ENCODE data around the gene CEP68.

CEP68 gene

DNA sequence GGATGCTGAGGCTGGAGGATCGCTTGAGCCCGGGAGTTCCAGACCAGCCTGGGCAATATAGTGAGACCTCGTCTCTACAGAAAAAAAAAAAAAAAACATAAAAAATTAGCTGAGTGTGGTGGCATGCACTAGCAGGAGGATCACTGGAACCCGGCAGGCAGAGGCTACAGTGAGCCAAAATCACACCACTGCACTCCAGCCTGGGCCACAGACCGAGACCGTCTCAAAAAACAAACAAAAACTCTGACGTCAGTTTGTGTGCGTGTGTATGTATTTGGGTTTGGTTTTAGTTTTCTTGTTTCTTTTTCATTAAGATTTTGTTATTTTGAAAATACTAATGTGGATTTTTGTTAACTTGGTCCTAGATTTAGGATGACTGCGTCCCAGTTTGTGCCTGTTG, 19.0 kb downstream of the CEP68 start:
- no peak overlapping the region for H3K4me2 ChIP-seq (ENCODE audit: low read depth, low read length, poor library complexity, severe bottlenecking)
- H3K27me3 ChIP-seq (ENCODE audit: low read length): no peaks in the 10 kb centered on the region
- no peak overlapping the region for H2AFZ ChIP-seq (ENCODE audit: low read depth, low read length, severe bottlenecking)
- H3K79me2 ChIP-seq (ENCODE audit: insufficient read depth, low read length): no peaks in the 10 kb centered on the region
- TF ChIP-seq, protein P1, sequence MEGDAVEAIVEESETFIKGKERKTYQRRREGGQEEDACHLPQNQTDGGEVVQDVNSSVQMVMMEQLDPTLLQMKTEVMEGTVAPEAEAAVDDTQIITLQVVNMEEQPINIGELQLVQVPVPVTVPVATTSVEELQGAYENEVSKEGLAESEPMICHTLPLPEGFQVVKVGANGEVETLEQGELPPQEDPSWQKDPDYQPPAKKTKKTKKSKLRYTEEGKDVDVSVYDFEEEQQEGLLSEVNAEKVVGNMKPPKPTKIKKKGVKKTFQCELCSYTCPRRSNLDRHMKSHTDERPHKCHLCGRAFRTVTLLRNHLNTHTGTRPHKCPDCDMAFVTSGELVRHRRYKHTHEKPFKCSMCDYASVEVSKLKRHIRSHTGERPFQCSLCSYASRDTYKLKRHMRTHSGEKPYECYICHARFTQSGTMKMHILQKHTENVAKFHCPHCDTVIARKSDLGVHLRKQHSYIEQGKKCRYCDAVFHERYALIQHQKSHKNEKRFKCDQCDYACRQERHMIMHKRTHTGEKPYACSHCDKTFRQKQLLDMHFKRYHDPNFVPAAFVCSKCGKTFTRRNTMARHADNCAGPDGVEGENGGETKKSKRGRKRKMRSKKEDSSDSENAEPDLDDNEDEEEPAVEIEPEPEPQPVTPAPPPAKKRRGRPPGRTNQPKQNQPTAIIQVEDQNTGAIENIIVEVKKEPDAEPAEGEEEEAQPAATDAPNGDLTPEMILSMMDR (IDR thresholded peaks at IDR 0.05; ENCODE audit: insufficient read depth, low read length, poor library complexity, severe bottlenecking): no peak
- TF ChIP-seq EZH2phosphoT487 (conservative IDR thresholded peaks at IDR 0.05; ENCODE audit: low read length): no peak
- H4K20me1 ChIP-seq (ENCODE audit: low read depth, low read length): no peaks in the 10 kb centered on the region
- H3K27ac ChIP-seq (ENCODE audit: low read depth, low read length): no peak overlapping the region
- H3K9ac ChIP-seq (ENCODE audit: low read length): no peak overlapping the region
- H3F3A ChIP-seq (ENCODE audit: insufficient read depth): peaks cover 4% of the 10 kb centered on the region; the same call in 1 of the 2 replicates
- no peaks in the 10 kb centered on the region for H3K9me3 ChIP-seq (ENCODE audit: insufficient read depth, low read length)
- no peaks in the 10 kb centered on the region for H3K9me2 ChIP-seq (replicated peaks; ENCODE audit: insufficient read depth, low read length)
- H3K4me3 ChIP-seq (ENCODE audit: insufficient read depth, low read length, poor library complexity, severe bottlenecking): no peak overlapping the region
- H3K36me3 ChIP-seq (ENCODE audit: low read length): no peaks in the 10 kb centered on the region

DNA sequence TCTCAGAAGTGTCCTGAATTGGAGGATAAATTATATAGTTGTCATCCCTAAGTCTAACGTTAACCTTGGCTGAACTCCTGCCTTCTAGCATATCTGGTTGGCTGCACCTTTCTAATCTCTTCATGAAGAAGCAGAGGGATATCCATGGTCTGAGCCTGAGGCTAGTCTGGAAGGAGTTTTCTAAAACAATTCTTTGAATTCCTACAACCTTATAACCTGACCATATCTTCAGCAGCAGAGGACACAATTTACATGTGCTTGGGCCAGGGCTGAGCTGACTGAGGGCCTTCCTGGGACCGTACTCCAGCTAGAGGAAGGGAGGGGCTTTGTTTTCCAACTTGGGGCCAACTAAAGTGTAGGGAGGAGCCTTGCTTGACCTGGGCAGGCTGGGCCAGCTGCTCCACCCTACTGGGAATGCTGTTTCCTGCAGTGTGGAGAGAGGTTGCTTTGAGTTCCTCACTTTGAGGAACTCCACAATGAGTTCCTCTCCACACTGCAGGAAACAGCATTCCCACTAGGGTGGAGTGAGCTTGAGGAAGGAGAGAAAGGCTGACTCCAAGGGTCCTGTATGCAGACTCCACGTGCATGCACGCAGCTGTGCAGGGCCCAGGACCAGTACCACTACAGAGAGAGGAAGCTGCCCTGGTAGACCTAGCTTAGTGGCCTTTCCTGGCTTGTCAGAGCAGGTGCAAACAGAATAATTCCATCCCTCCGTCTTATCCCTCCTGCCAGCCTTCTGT, 19.6 kb downstream of the CEP68 start:
- Histone ChIP-seq H3K9me2 (replicated peaks; ENCODE audit: insufficient read depth, low read length) (no peaks in the 10 kb centered on the region), H3K27me3 (ENCODE audit: low read length) (no peaks in the 10 kb centered on the region), H3K27ac (ENCODE audit: low read depth, low read length) (no peak overlapping the region), H3K9me3 (ENCODE audit: insufficient read depth, low read length) (no peaks in the 10 kb centered on the region), H3F3A (ENCODE audit: insufficient read depth) (peaks cover 4% of the 10 kb centered on the region; the same call in 1 of the 2 replicates), H3K4me3 (ENCODE audit: insufficient read depth, low read length, poor library complexity, severe bottlenecking) (no peak overlapping the region), H3K36me3 (ENCODE audit: low read length) (no peaks in the 10 kb centered on the region), H3K4me2 (ENCODE audit: low read depth, low read length, poor library complexity, severe bottlenecking) (no peak overlapping the region), H2AFZ (ENCODE audit: low read depth, low read length, severe bottlenecking) (no peak overlapping the region), H4K20me1 (ENCODE audit: low read depth, low read length) (no peaks in the 10 kb centered on the region), H3K9ac (ENCODE audit: low read length) (no peak overlapping the region), H3K79me2 (ENCODE audit: insufficient read depth, low read length) (no peaks in the 10 kb centered on the region)
- TF ChIP-seq, protein P1 (IDR thresholded peaks at IDR 0.05; ENCODE audit: insufficient read depth, low read length, poor library complexity, severe bottlenecking): no peak
- no peak for TF ChIP-seq EZH2phosphoT487 (conservative IDR thresholded peaks at IDR 0.05; ENCODE audit: low read length)

DNA sequence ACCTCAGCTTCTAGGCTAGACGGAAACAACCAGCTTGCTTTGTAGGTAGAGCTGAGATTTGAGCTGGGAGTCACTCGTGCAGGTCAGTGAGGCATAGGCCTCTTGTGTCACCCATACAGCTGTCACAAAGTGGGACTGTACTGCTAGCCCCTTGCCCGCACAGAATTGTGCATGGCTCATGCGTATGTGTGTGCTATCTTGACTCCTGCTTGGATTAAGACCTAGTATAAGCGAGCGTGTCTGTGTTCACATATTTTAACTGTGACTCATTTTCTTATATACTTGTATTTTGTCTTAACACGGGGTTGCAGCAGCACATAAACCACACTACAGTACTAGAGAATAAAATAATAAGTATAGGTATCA, 20.1 kb downstream of the CEP68 start:
- H3K36me3 ChIP-seq (ENCODE audit: low read length): no peaks in the 10 kb centered on the region
- H3K9me2 ChIP-seq (replicated peaks; ENCODE audit: insufficient read depth, low read length): no peaks in the 10 kb centered on the region
- no peaks in the 10 kb centered on the region for H4K20me1 ChIP-seq (ENCODE audit: low read depth, low read length)
- H3K4me3 ChIP-seq (ENCODE audit: insufficient read depth, low read length, poor library complexity, severe bottlenecking): no peak overlapping the region
- H3F3A ChIP-seq (ENCODE audit: insufficient read depth): peaks cover 4% of the 10 kb centered on the region; the same call in 1 of the 2 replicates
- H3K27me3 ChIP-seq (ENCODE audit: low read length): no peaks in the 10 kb centered on the region
- no peak overlapping the region for H3K4me2 ChIP-seq (ENCODE audit: low read depth, low read length, poor library complexity, severe bottlenecking)
- no peaks in the 10 kb centered on the region for H3K79me2 ChIP-seq (ENCODE audit: insufficient read depth, low read length)
- H3K9me3 ChIP-seq (ENCODE audit: insufficient read depth, low read length): no peaks in the 10 kb centered on the region
- TF ChIP-seq, protein P1 (IDR thresholded peaks at IDR 0.05; ENCODE audit: insufficient read depth, low read length, poor library complexity, severe bottlenecking): no peak
- no peak for TF ChIP-seq EZH2phosphoT487 (conservative IDR thresholded peaks at IDR 0.05; ENCODE audit: low read length)
- H2AFZ ChIP-seq (ENCODE audit: low read depth, low read length, severe bottlenecking): no peak overlapping the region
- no peak overlapping the region for H3K9ac ChIP-seq (ENCODE audit: low read length)
- no peak overlapping the region for H3K27ac ChIP-seq (ENCODE audit: low read depth, low read length)

All from SU-DHL-6 (cell line).